Panc1 (cell line): ENCODE results near the gene GEMIN4. TPM values are rescaled to one million over a fixed set of nuclear protein-coding genes. Genes with fewer than 3 reads are reported as not detected.

Experiments
- ATAC-seq: fragments of 200-7000 bp; cut with Tn5 transposase; 2 replicates; pipeline ENCODE4 v1.9.1; 2020; ENCODE audit warnings: mild to moderate bottlenecking, moderate library complexity
- BruUV-seq: library from RNA; stranded (reverse); fragments of 400-500 nt; replicated peaks from 2 replicates; lab custom pipeline; 2021; lab: Mats Ljungman, UMichigan
- CTCF ChIA-PET: fragments of 300-600 bp; sonication (Branson Sonifier 250); formaldehyde crosslinking; loops from one replicate; lab custom pipeline; 2022; ENCODE audit warnings: antibody characterized with exemption; lab: Charles Lee
- POLR2A ChIA-PET: fragments of 300-600 bp; sonication (Branson Sonifier 250); formaldehyde crosslinking; loops from one replicate; lab custom pipeline; 2022; ENCODE audit warnings: antibody characterized with exemption; lab: Charles Lee
- DNase-seq: peaks from one replicate; pipeline ENCODE4 v3.0.0-alpha.2; 2010; ENCODE audit warnings: low read depth, low spot score
- H3K27ac ChIP-seq: 2 replicates; pipeline ENCODE4 v1.5.1; 2011; ENCODE audit warnings: mild to moderate bottlenecking, low read length, inconsistent platforms
- H3K27me3 ChIP-seq: fragments of 200-500 bp; sonication (Bioruptor generic); 2 replicates; pipeline ENCODE4 v1.6.0; 2014; ENCODE audit warnings: low read length, inconsistent platforms; ENCODE audit not compliant: control insufficient read depth, insufficient read depth
- H3K36me3 ChIP-seq: fragments of 200-500 bp; sonication (Bioruptor generic); 2 replicates; pipeline ENCODE4 v1.5.1; 2014; ENCODE audit warnings: inconsistent platforms, mild to moderate bottlenecking, low read length, moderate library complexity; ENCODE audit not compliant: control insufficient read depth, insufficient read depth
- H3K4me1 ChIP-seq: 2 replicates; pipeline ENCODE4 v1.5.1; 2011; ENCODE audit warnings: inconsistent platforms, mild to moderate bottlenecking, low read length, moderate library complexity; ENCODE audit not compliant: control insufficient read depth, insufficient read depth
- H3K4me3 ChIP-seq, 2 experiments: 2 replicates each; pipeline ENCODE4 v1.5.1; 2011 to 2012; ENCODE audit warnings: low read depth in 2 of 2, low read length in 2 of 2, mild to moderate bottlenecking in 2 of 2, inconsistent platforms in 1 of 2, moderate library complexity in 1 of 2
- H3K9me3 ChIP-seq: fragments of 200-500 bp; sonication (Bioruptor generic); 2 replicates; pipeline ENCODE4 v1.5.1; 2014; ENCODE audit warnings: low read depth, mild to moderate bottlenecking, inconsistent platforms, low read length, moderate library complexity; ENCODE audit not compliant: control insufficient read depth, insufficient read depth
- POLR2AphosphoS5 ChIP-seq: IDR thresholded peaks from 2 replicates; pipeline ENCODE4 v1.6.1; 2012; ENCODE audit warnings: mild to moderate bottlenecking, low read depth, low read length, moderate library complexity
- REST ChIP-seq, 2 experiments: IDR thresholded peaks; 2 replicates each; pipeline ENCODE4 v1.6.1; 2011 to 2012; ENCODE audit warnings: low read depth in 2 of 2, control low read depth in 1 of 2, low read length in 1 of 2, mild to moderate bottlenecking in 1 of 2, moderate library complexity in 1 of 2; ENCODE audit not compliant: insufficient read depth in 1 of 2
- SIN3A ChIP-seq: IDR thresholded peaks from 2 replicates; pipeline ENCODE4 v1.6.1; 2012; ENCODE audit warnings: low read depth, mild to moderate bottlenecking, low read length, moderate library complexity, borderline replicate concordance; ENCODE audit not compliant: insufficient read depth
- TCF7L2 ChIP-seq: IDR thresholded peaks from 2 replicates; pipeline ENCODE4 v1.6.1; 2011; ENCODE audit warnings: mild to moderate bottlenecking, low read depth, low read length, inconsistent platforms
- in situ Hi-C: cut with HindIII; loops from 2 replicates; pipeline ENCODE4 v1.10.0; 2016; ENCODE audit warnings: low sequenced_read_pairs, low pct_unique_long_range_greater_than_20kb
- intact Hi-C: fragments of 100-400 bp; cut with micrococcal nuclease; formaldehyde crosslinking; loops from one replicate; pipeline ENCODE4 v1.10.0; 2022; ENCODE audit not compliant: unreplicated experiment
- total RNA-seq: library from RNA; stranded (reverse); gene quantifications from one replicate; pipeline ENCODE4 v1.2.1, GENCODE V29; 2021; ENCODE audit not compliant: unreplicated experiment
- TF ChIP-seq, protein P1 (sequence below): fragments of 450-650 bp; IDR thresholded peaks from 2 replicates; pipeline ENCODE4 v1.5.1; 2017; ENCODE audit warnings: mild to moderate bottlenecking

Gene GEMIN4
- total RNA-seq, 1 experiment from 2014 or later, result 34.9 TPM

- TF ChIP-seq, protein P1, sequence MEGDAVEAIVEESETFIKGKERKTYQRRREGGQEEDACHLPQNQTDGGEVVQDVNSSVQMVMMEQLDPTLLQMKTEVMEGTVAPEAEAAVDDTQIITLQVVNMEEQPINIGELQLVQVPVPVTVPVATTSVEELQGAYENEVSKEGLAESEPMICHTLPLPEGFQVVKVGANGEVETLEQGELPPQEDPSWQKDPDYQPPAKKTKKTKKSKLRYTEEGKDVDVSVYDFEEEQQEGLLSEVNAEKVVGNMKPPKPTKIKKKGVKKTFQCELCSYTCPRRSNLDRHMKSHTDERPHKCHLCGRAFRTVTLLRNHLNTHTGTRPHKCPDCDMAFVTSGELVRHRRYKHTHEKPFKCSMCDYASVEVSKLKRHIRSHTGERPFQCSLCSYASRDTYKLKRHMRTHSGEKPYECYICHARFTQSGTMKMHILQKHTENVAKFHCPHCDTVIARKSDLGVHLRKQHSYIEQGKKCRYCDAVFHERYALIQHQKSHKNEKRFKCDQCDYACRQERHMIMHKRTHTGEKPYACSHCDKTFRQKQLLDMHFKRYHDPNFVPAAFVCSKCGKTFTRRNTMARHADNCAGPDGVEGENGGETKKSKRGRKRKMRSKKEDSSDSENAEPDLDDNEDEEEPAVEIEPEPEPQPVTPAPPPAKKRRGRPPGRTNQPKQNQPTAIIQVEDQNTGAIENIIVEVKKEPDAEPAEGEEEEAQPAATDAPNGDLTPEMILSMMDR, result no peak
- no peak for TF ChIP-seq REST (IDR thresholded peaks at IDR 0.05; ENCODE audit: insufficient read depth in 1 of 2, low read depth in 2 of 2, low read length in 1 of 2)
- TF ChIP-seq TCF7L2, result no peak
- no peak for TF ChIP-seq SIN3A
- TF ChIP-seq POLR2AphosphoS5, result no peak
- Histone ChIP-seq H3K4me1 (peaks cover 12% of the 10 kb centered on the region; the same call in 1 of the 2 replicates), H3K36me3 (peaks cover 5% of the 10 kb centered on the region), H3K4me3 (no peak overlapping the region), H3K27me3 (no peaks in the 10 kb centered on the region), H3K27ac (no peak overlapping the region), H3K9me3 (no peaks in the 10 kb centered on the region)
- intact Hi-C loops (no loop called here), in situ Hi-C loops (loop anchor here (10.0 kb wide), 1 partner anchor 132 kb away; no protein-coding TSS in a partner anchor)
- no TSS peak for BruUV-seq
- ChIA-PET CTCF (no interaction called here), POLR2A (no interaction called here)
- ATAC-seq (no peak), DNase-seq (no peak)
Measured at GRCh38 chr17:696369-696768, 55.7 kb downstream of the GEMIN4 start.

Other genes with a start within 250 kb of the GEMIN4 start
- 61.5 TPM for gene VPS53, start 37.4 kb downstream of the GEMIN4 start, total RNA-seq
- gene TLCD3A, start 19.7 kb downstream of the GEMIN4 start, total RNA-seq, result 30.4 TPM
- gene GLOD4, start 30.0 kb upstream of the GEMIN4 start, total RNA-seq, result 57.8 TPM
- 13.4 TPM for gene MRM3, start 30.1 kb upstream of the GEMIN4 start, total RNA-seq
- 126 TPM for gene NXN, start 227.5 kb upstream of the GEMIN4 start, total RNA-seq
- 10.2 TPM for gene TIMM22, start 244.9 kb upstream of the GEMIN4 start, total RNA-seq